Measurements from ENCODE around the gene HS1BP3.

The HS1BP3 gene

GRCh38 chr2:20652141-20652540, 1.2 kb upstream of the HS1BP3 start:
- no peak for TF ChIP-seq TEAD4 (IDR thresholded peaks at IDR 0.05)
- no peak for TF ChIP-seq YY1 (IDR thresholded peaks at IDR 0.05; ENCODE audit: low read depth)
- no peak for TF ChIP-seq NFIC (IDR thresholded peaks at IDR 0.05)
- TF ChIP-seq TAF1 (IDR thresholded peaks at IDR 0.05; ENCODE audit: low read depth) = no peak
- TF ChIP-seq REST (IDR thresholded peaks at IDR 0.05; ENCODE audit: low read depth) = no peak
- no peak for TF ChIP-seq EP300 (IDR thresholded peaks at IDR 0.05; ENCODE audit: borderline replicate concordance)
- no peak for TF ChIP-seq TCF12 (IDR thresholded peaks at IDR 0.05; ENCODE audit: low read depth)
- TF ChIP-seq ZBTB7A (IDR thresholded peaks at IDR 0.05; ENCODE audit: low read depth) = no peak
- no peak for TF ChIP-seq MAX (IDR thresholded peaks at IDR 0.05)
- no peak for TF ChIP-seq USF1 (IDR thresholded peaks at IDR 0.05)
- no peak for TF ChIP-seq CEBPB (IDR thresholded peaks at IDR 0.05)
- TF ChIP-seq EGR1 (IDR thresholded peaks at IDR 0.05) = no peak
- TF ChIP-seq RAD21 (IDR thresholded peaks at IDR 0.05; ENCODE audit: low read depth) = no peak
- TF ChIP-seq CREB1 (IDR thresholded peaks at IDR 0.05; ENCODE audit: low read depth) = no peak
- TF ChIP-seq FOXM1 (IDR thresholded peaks at IDR 0.05; ENCODE audit: borderline replicate concordance, low read depth) = no peak

GRCh38 chr2:20651731-20652099, 817 bp upstream of the HS1BP3 start:
- TF ChIP-seq REST (IDR thresholded peaks at IDR 0.05; ENCODE audit: low read depth) (no peak), TCF12 (IDR thresholded peaks at IDR 0.05; ENCODE audit: low read depth) (no peak), TAF1 (IDR thresholded peaks at IDR 0.05; ENCODE audit: low read depth) (no peak), FOXM1 (IDR thresholded peaks at IDR 0.05; ENCODE audit: borderline replicate concordance, low read depth) (no peak), USF1 (IDR thresholded peaks at IDR 0.05) (no peak), RAD21 (IDR thresholded peaks at IDR 0.05; ENCODE audit: low read depth) (no peak), NFIC (IDR thresholded peaks at IDR 0.05) (no peak), CEBPB (IDR thresholded peaks at IDR 0.05) (no peak), TEAD4 (IDR thresholded peaks at IDR 0.05) (no peak), ZBTB7A (IDR thresholded peaks at IDR 0.05; ENCODE audit: low read depth) (no peak), EGR1 (IDR thresholded peaks at IDR 0.05) (no peak), EP300 (IDR thresholded peaks at IDR 0.05; ENCODE audit: borderline replicate concordance) (no peak)

- TF ChIP-seq ZBTB7A (IDR thresholded peaks at IDR 0.05; ENCODE audit: low read depth) (no peak), TAF1 (IDR thresholded peaks at IDR 0.05; ENCODE audit: low read depth) (no peak), FOXM1 (IDR thresholded peaks at IDR 0.05; ENCODE audit: borderline replicate concordance, low read depth) (no peak), USF1 (IDR thresholded peaks at IDR 0.05) (no peak), CREB1 (IDR thresholded peaks at IDR 0.05; ENCODE audit: low read depth) (no peak), EP300 (IDR thresholded peaks at IDR 0.05; ENCODE audit: borderline replicate concordance) (no peak), TCF12 (IDR thresholded peaks at IDR 0.05; ENCODE audit: low read depth) (no peak), CEBPB (IDR thresholded peaks at IDR 0.05) (no peak), YY1 (IDR thresholded peaks at IDR 0.05; ENCODE audit: low read depth) (no peak), TEAD4 (IDR thresholded peaks at IDR 0.05) (no peak), MAX (IDR thresholded peaks at IDR 0.05) (no peak), RAD21 (IDR thresholded peaks at IDR 0.05; ENCODE audit: low read depth) (no peak), REST (IDR thresholded peaks at IDR 0.05; ENCODE audit: low read depth) (no peak), NFIC (IDR thresholded peaks at IDR 0.05) (no peak), EGR1 (IDR thresholded peaks at IDR 0.05) (no peak)
Observed at GRCh38 chr2:20650393-20650876, 463 bp downstream of the HS1BP3 start.

GRCh38 chr2:20649976-20650375, 922 bp downstream of the HS1BP3 start:
- no peak for TF ChIP-seq FOXM1 (IDR thresholded peaks at IDR 0.05; ENCODE audit: borderline replicate concordance, low read depth)
- no peak for TF ChIP-seq CREB1 (IDR thresholded peaks at IDR 0.05; ENCODE audit: low read depth)
- no peak for TF ChIP-seq EGR1 (IDR thresholded peaks at IDR 0.05)
- TF ChIP-seq ZBTB7A (IDR thresholded peaks at IDR 0.05; ENCODE audit: low read depth) = no peak
- no peak for TF ChIP-seq EP300 (IDR thresholded peaks at IDR 0.05; ENCODE audit: borderline replicate concordance)
- no peak for TF ChIP-seq YY1 (IDR thresholded peaks at IDR 0.05; ENCODE audit: low read depth)
- TF ChIP-seq REST (IDR thresholded peaks at IDR 0.05; ENCODE audit: low read depth) = no peak
- TF ChIP-seq TCF12 (IDR thresholded peaks at IDR 0.05; ENCODE audit: low read depth) = no peak
- TF ChIP-seq CEBPB (IDR thresholded peaks at IDR 0.05) = no peak
- no peak for TF ChIP-seq NFIC (IDR thresholded peaks at IDR 0.05)
- no peak for TF ChIP-seq USF1 (IDR thresholded peaks at IDR 0.05)
- TF ChIP-seq TEAD4 (IDR thresholded peaks at IDR 0.05) = no peak
